GM19023 (cell line): Measurements from ENCODE around the gene ZFPL1.
"Not testable (repeated sequence)": the region's sequence is repeated elsewhere in the genome, so short reads cannot be mapped to it uniquely, and the experiment has no call there.

Source experiments
- ATAC-seq: cut with Tn5 transposase; IDR thresholded peaks from one replicate; pipeline ENCODE4 v1.9.1; 2021; ENCODE audit warnings: mild to moderate bottlenecking, moderate library complexity; ENCODE audit not compliant: unreplicated experiment

The ZFPL1 gene

GRCh38 chr11:65113361-65113756, 29.3 kb downstream of the ZFPL1 start:
- ATAC-seq: no peak

- no peak for ATAC-seq
These were observed 29.8 kb downstream of the ZFPL1 start for GRCh38 chr11:65113839-65114238.

- no peak for ATAC-seq
These were observed 30.6 kb downstream of the ZFPL1 start for GRCh38 chr11:65114538-65115171.

GRCh38 chr11:65115361-65116082, 31.5 kb downstream of the ZFPL1 start:
- no peak for ATAC-seq

GRCh38 chr11:65116370-65117205, 32.6 kb downstream of the ZFPL1 start:
- no peak for ATAC-seq

- ATAC-seq: peak; percentile 61
These were observed 33.4 kb downstream of the ZFPL1 start, which contains the start of gene ZNHIT2 for GRCh38 chr11:65117206-65118096. Gene ZNHIT2 (minus strand): TSS chr11:65117701. CDS start chr11:65117653, 48 bp downstream.

GRCh38 chr11:65118097-65118837, 34.2 kb downstream of the ZFPL1 start:
- no peak for ATAC-seq

- ATAC-seq: not testable (repeated sequence)
These were observed 35.1 kb downstream of the ZFPL1 start for GRCh38 chr11:65118891-65119669.

- ATAC-seq: no peak
These were observed 35.6 kb downstream of the ZFPL1 start for GRCh38 chr11:65119670-65119995.

GRCh38 chr11:65120831-65121230, 36.8 kb downstream of the ZFPL1 start:
- no peak for ATAC-seq

GRCh38 chr11:65121447-65121864, 37.4 kb downstream of the ZFPL1 start:
- ATAC-seq: no peak

GRCh38 chr11:65121865-65122696, 38.1 kb downstream of the ZFPL1 start, which contains the start of the genes FAU and MRPL49:
Gene FAU (minus strand): TSS chr11:65122134. CDS start chr11:65121813, 321 bp downstream.
Gene MRPL49 (plus strand): TSS chr11:65122321. CDS start chr11:65122347, 26 bp downstream.
- ATAC-seq: peak; percentile 62

- no peak for ATAC-seq
These were observed 40.6 kb downstream of the ZFPL1 start for GRCh38 chr11:65124480-65125196.

- ATAC-seq: no peak
These were observed 41.4 kb downstream of the ZFPL1 start for GRCh38 chr11:65125197-65126056.

- no peak for ATAC-seq
These were observed 42.7 kb downstream of the ZFPL1 start for GRCh38 chr11:65126624-65127274.
